K562 (cell line): ENCODE results near the gene KCNK4. TPM values are rescaled to one million over a fixed set of nuclear protein-coding genes. Genes with fewer than 3 reads are reported as not detected.

Experiments used
- CBX2 ChIP-seq: fragments of 200-600 bp; sonication (generic); IDR thresholded peaks from one replicate; pipeline ENCODE4 v1.6.1; 2012; ENCODE audit warnings: mild to moderate bottlenecking, low read length, inconsistent platforms; ENCODE audit not compliant: insufficient read depth, poor library complexity, severe bottlenecking
- CREM ChIP-seq: IDR thresholded peaks from 2 replicates; pipeline ENCODE4 v1.6.1; 2014; ENCODE audit warnings: antibody characterized with exemption, low read depth
- EGR1 ChIP-seq: fragments of 450-650 bp; conservative IDR thresholded peaks from 2 replicates; pipeline ENCODE4 v1.6.1; 2017; ENCODE audit warnings: mild to moderate bottlenecking
- ELF4 ChIP-seq: fragments of 450-650 bp; formaldehyde crosslinking; IDR thresholded peaks from 2 replicates; pipeline ENCODE4 v1.4.0; 2022; ENCODE audit warnings: missing genetic modification characterization
- FOS ChIP-seq: IDR thresholded peaks from 3 replicates; pipeline ENCODE4 v1.6.1; 2011; ENCODE audit not compliant: insufficient read length; ENCODE audit errors: extremely low read depth
- HDAC6 ChIP-seq: IDR thresholded peaks from 2 replicates; pipeline ENCODE4 v1.6.1; 2012; ENCODE audit warnings: low read depth, mild to moderate bottlenecking, control low read depth, inconsistent platforms, low read length, moderate library complexity
- MEF2D ChIP-seq: conservative IDR thresholded peaks from 2 replicates; pipeline ENCODE4 v1.6.1; 2016; ENCODE audit warnings: low read depth, missing genetic modification characterization, missing compliant biosample characterization
- MIER1 ChIP-seq: fragments of 450-650 bp; IDR thresholded peaks from 2 replicates; pipeline ENCODE4 v1.6.1; 2016; ENCODE audit warnings: antibody characterized with exemption, mild to moderate bottlenecking, low read depth
- PTTG1 ChIP-seq: fragments of 450-650 bp; IDR thresholded peaks from 2 replicates; pipeline ENCODE4 v1.6.1; 2016; ENCODE audit warnings: low read depth, mild to moderate bottlenecking, missing genetic modification characterization, missing compliant biosample characterization
- RHOXF2B ChIP-seq: fragments of 250-450 bp; sonication (Bioruptor Pico); conservative IDR thresholded peaks from 2 replicates; pipeline ENCODE4 v1.5.1; 2021
- RUNX1 ChIP-seq: sonication (generic); IDR thresholded peaks from 2 replicates; pipeline ENCODE4 v1.6.1; 2016; ENCODE audit warnings: antibody characterized with exemption, low read depth
- SMAD4 ChIP-seq: fragments of 250-450 bp; sonication (Bioruptor Pico); conservative IDR thresholded peaks from 2 replicates; pipeline ENCODE4 v1.8.0; 2021; ENCODE audit warnings: inconsistent platforms, mild to moderate bottlenecking, moderate library complexity
- XRCC4 ChIP-seq: IDR thresholded peaks from one replicate; pipeline ENCODE4 v1.6.1; 2011; ENCODE audit not compliant: insufficient read depth, insufficient read length; ENCODE audit errors: extremely low read depth
- ZNF717 ChIP-seq: fragments of 250-450 bp; sonication (Bioruptor Pico); IDR thresholded peaks from 2 replicates; pipeline ENCODE4 v1.5.0; 2021
- polyA plus RNA-seq, 8 experiments: library from polyadenylated mRNA; depleted of rRNA in 4 of 8; stranded (reverse) in 5 of 8; unstranded in 3 of 8; fragments of >200 nt; fragmentation: Nextera tagmentation in 2 of 8; fragmentation: Illumina TruSeq in 1 of 8; extraction: Ambion mirVana in 2 of 8; extraction: Trizol in 1 of 8; gene quantifications; 2 replicates each; pipeline versions ENCODE4 v1.2.1 to v1.2.3, GENCODE V29; 2011 to 2014; ENCODE audit warnings: inconsistent platforms in 1 of 8, missing spikeins in 1 of 8
- total RNA-seq, 7 experiments: library from RNA; depleted of rRNA in 6 of 7; stranded (reverse); fragments of >200 nt in 6 of 7; fragmentation: Illumina TruSeq in 2 of 7; extraction: Trizol in 2 of 7; gene quantifications; 2 replicates each; pipeline versions ENCODE4 v1.2.1 to v1.2.3, GENCODE V29; 2011 to 2021; ENCODE audit warnings: low replicate concordance in 1 of 7
- TF ChIP-seq, protein P1 (sequence below): fragments of 450-650 bp; IDR thresholded peaks from 2 replicates; pipeline ENCODE4 v1.6.1; 2014; ENCODE audit warnings: low read depth, mild to moderate bottlenecking, moderate library complexity, borderline replicate concordance
- TF ChIP-seq, protein P2 (sequence below): sonication (generic); formaldehyde crosslinking; IDR thresholded peaks from 2 replicates; pipeline ENCODE4 v1.8.1; 2023; ENCODE audit warnings: mild to moderate bottlenecking, missing genetic modification reagents
- TF ChIP-seq, protein P3 (sequence below): fragments of 450-650 bp; IDR thresholded peaks from one replicate; pipeline ENCODE4 v1.6.1; 2018; ENCODE audit warnings: mild to moderate bottlenecking, moderate library complexity; ENCODE audit not compliant: partially characterized antibody
- TF ChIP-seq, protein P4 (sequence below), 2 experiments: IDR thresholded peaks; 2 replicates each; pipeline ENCODE4 v1.6.1; 2011; ENCODE audit warnings: borderline replicate concordance in 1 of 2, control low read depth in 1 of 2, low read depth in 1 of 2, low read length in 1 of 2, mild to moderate bottlenecking in 1 of 2, mixed read lengths in 1 of 2, moderate library complexity in 1 of 2; ENCODE audit not compliant: insufficient read depth in 1 of 2, insufficient read length in 1 of 2, poor library complexity in 1 of 2, severe bottlenecking in 1 of 2; ENCODE audit errors: extremely low read depth in 1 of 2
- TF ChIP-seq, protein P5 (sequence below): fragments of 250-450 bp; sonication (Bioruptor Pico); IDR thresholded peaks from 2 replicates; pipeline ENCODE4 v1.8.0; 2021; ENCODE audit warnings: mild to moderate bottlenecking, moderate library complexity

The KCNK4 gene
- total and polyA plus RNA-seq, 9 of the 15 experiments (the other 6 are each of a cell fraction or from before 2014, with no cell fraction given) = not detected

DNA sequence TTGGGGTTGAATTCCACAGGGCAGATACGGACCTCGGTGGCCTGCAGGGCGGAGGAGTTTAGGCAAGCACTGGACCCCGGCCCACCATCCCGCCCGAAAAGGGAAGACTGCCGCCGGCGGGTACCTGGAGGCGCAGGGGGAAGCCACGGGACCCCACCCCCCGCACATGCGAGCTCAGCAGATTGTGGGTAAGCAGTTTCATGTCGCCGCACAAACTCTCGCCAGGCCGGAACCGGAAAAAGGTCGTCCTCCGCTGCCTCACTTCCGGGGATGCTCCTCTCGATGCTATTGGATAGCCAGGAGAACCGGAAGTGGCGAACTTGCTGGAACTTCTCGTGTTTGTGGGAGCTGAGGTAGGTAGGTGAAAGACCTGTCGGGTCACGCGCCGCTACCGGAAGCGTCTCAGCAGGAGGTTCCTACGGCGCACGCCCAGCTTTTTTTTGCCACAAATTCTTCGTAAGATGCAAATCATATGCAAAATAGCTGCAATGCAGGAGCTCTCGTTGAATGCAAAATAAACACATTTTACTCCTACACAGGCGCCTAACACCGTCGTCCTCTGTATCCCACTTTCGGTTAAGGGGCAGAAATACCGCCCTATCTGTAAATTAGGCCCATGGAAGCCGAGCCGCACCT is 26.3 kb downstream of the KCNK4 start, which contains the start of gene TRMT112 (continued):
- TF ChIP-seq, protein P1, sequence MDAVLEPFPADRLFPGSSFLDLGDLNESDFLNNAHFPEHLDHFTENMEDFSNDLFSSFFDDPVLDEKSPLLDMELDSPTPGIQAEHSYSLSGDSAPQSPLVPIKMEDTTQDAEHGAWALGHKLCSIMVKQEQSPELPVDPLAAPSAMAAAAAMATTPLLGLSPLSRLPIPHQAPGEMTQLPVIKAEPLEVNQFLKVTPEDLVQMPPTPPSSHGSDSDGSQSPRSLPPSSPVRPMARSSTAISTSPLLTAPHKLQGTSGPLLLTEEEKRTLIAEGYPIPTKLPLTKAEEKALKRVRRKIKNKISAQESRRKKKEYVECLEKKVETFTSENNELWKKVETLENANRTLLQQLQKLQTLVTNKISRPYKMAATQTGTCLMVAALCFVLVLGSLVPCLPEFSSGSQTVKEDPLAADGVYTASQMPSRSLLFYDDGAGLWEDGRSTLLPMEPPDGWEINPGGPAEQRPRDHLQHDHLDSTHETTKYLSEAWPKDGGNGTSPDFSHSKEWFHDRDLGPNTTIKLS = no peak
- no peak for TF ChIP-seq XRCC4
- TF ChIP-seq, protein P2, sequence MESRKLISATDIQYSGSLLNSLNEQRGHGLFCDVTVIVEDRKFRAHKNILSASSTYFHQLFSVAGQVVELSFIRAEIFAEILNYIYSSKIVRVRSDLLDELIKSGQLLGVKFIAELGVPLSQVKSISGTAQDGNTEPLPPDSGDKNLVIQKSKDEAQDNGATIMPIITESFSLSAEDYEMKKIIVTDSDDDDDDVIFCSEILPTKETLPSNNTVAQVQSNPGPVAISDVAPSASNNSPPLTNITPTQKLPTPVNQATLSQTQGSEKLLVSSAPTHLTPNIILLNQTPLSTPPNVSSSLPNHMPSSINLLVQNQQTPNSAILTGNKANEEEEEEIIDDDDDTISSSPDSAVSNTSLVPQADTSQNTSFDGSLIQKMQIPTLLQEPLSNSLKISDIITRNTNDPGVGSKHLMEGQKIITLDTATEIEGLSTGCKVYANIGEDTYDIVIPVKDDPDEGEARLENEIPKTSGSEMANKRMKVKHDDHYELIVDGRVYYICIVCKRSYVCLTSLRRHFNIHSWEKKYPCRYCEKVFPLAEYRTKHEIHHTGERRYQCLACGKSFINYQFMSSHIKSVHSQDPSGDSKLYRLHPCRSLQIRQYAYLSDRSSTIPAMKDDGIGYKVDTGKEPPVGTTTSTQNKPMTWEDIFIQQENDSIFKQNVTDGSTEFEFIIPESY (CRISPR knock-in tag) = peak; percentile 50; the same call in 1 of the 2 replicates
- TF ChIP-seq ELF4 (CRISPR knock-in tag) = no peak
- TF ChIP-seq CBX2 = no peak
- TF ChIP-seq, protein P3, sequence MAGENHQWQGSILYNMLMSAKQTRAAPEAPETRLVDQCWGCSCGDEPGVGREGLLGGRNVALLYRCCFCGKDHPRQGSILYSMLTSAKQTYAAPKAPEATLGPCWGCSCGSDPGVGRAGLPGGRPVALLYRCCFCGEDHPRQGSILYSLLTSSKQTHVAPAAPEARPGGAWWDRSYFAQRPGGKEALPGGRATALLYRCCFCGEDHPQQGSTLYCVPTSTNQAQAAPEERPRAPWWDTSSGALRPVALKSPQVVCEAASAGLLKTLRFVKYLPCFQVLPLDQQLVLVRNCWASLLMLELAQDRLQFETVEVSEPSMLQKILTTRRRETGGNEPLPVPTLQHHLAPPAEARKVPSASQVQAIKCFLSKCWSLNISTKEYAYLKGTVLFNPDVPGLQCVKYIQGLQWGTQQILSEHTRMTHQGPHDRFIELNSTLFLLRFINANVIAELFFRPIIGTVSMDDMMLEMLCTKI = no peak
- no peak for TF ChIP-seq PTTG1 (tag)
- 0 out of 2 replicates have a peak, but pooled peaks have one; percentile 10 for TF ChIP-seq SMAD4 (CRISPR knock-in tag)
- TF ChIP-seq RHOXF2B (CRISPR knock-in tag) = no peak
- peak; percentile 30; the same call in 1 of the 2 replicates for TF ChIP-seq EGR1
- TF ChIP-seq MIER1 = 0 out of 2 replicates have a peak, but pooled peaks have one; percentile 10
- TF ChIP-seq, protein P4, sequence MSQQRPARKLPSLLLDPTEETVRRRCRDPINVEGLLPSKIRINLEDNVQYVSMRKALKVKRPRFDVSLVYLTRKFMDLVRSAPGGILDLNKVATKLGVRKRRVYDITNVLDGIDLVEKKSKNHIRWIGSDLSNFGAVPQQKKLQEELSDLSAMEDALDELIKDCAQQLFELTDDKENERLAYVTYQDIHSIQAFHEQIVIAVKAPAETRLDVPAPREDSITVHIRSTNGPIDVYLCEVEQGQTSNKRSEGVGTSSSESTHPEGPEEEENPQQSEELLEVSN (IDR thresholded peaks at IDR 0.05; ENCODE audit: borderline replicate concordance in 1 of 2, extremely low read depth in 1 of 2, insufficient read depth in 1 of 2, insufficient read length in 1 of 2, low read depth in 1 of 2, low read length in 1 of 2, poor library complexity in 1 of 2, severe bottlenecking in 1 of 2) = peak in 1 of 2 experiments; percentile 61
- no peak for TF ChIP-seq ZNF717 (CRISPR knock-in tag)
- TF ChIP-seq HDAC6 = no peak
- TF ChIP-seq RUNX1 = no peak
- peak; percentile 93 for TF ChIP-seq CREM
- no peak for TF ChIP-seq MEF2D (tag)
- TF ChIP-seq, protein P5, sequence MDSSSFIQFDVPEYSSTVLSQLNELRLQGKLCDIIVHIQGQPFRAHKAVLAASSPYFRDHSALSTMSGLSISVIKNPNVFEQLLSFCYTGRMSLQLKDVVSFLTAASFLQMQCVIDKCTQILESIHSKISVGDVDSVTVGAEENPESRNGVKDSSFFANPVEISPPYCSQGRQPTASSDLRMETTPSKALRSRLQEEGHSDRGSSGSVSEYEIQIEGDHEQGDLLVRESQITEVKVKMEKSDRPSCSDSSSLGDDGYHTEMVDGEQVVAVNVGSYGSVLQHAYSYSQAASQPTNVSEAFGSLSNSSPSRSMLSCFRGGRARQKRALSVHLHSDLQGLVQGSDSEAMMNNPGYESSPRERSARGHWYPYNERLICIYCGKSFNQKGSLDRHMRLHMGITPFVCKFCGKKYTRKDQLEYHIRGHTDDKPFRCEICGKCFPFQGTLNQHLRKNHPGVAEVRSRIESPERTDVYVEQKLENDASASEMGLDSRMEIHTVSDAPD (CRISPR knock-in tag) = no peak
- no peak for TF ChIP-seq FOS
